ENCODE data around the gene TMEM168. TPM values are rescaled to one million over a fixed set of nuclear protein-coding genes. Genes with fewer than 3 reads are reported as not detected.

Gene TMEM168
- total and polyA plus RNA-seq, 2 of the 13 experiments (the other 11 are each of a cell fraction or from before 2014, with no cell fraction given): 8.7 to 15.7 TPM

GRCh38 chr7:112789817-112790585 lies at the start of gene TMEM168 (continued):
- TF ChIP-seq MYPOP (CRISPR knock-in tag; IDR thresholded peaks at IDR 0.05) (peak; percentile 67), CENPX (CRISPR knock-in tag; IDR thresholded peaks at IDR 0.05) (no peak), E2F2 (CRISPR knock-in tag; IDR thresholded peaks at IDR 0.05; ENCODE audit: borderline replicate concordance) (no peak), SKI (IDR thresholded peaks at IDR 0.05; ENCODE audit: partially characterized antibody) (no peak), PRDM10 (CRISPR knock-in tag; IDR thresholded peaks at IDR 0.05; ENCODE audit: low read depth) (no peak), ZNF136 (CRISPR knock-in tag; IDR thresholded peaks at IDR 0.05; ENCODE audit: low read depth) (no peak), ZBTB39 (CRISPR knock-in tag; IDR thresholded peaks at IDR 0.05) (no peak), ZNF792 (CRISPR knock-in tag; IDR thresholded peaks at IDR 0.05) (0 out of 2 replicates have a peak, but pooled peaks have one; percentile 18), NFRKB (IDR thresholded peaks at IDR 0.05) (peak; percentile 35; the same call in 1 of the 2 replicates), CREBL2 (CRISPR knock-in tag; IDR thresholded peaks at IDR 0.05; ENCODE audit: borderline replicate concordance) (no peak), ATF5 (CRISPR knock-in tag; IDR thresholded peaks at IDR 0.05; ENCODE audit: low read depth) (no peak), ZBTB1 (CRISPR knock-in tag; IDR thresholded peaks at IDR 0.05; ENCODE audit: borderline replicate concordance) (no peak), JUND (CRISPR knock-in tag; IDR thresholded peaks at IDR 0.05) (peak; percentile 36; the same call in 1 of the 2 replicates), ZNF605 (CRISPR knock-in tag; IDR thresholded peaks at IDR 0.05) (peak; percentile 79; the same call in 1 of the 2 replicates), KAT8 (CRISPR knock-in tag; IDR thresholded peaks at IDR 0.05) (peak; percentile 83), BATF2 (CRISPR knock-in tag; IDR thresholded peaks at IDR 0.05) (no peak), RBAK (CRISPR knock-in tag; IDR thresholded peaks at IDR 0.05) (no peak), TAF1 (CRISPR knock-in tag; IDR thresholded peaks at IDR 0.05) (peak; percentile 89), ETV5 (CRISPR knock-in tag; IDR thresholded peaks at IDR 0.05; ENCODE audit: borderline replicate concordance) (no peak), MED1 (CRISPR knock-in tag; IDR thresholded peaks at IDR 0.05) (peak; percentile 19; the same call in 1 of the 2 replicates)
